Activated naive CD4-positive, alpha-beta T cell treated with anti-CD3 and anti-CD28 coated beads, Interleukin-2, amount 50 U/mL, for 72 hours (primary cell): Measurements from ENCODE around the gene USP17L24. TPM values are rescaled to one million over a fixed set of nuclear protein-coding genes. Genes with fewer than 3 reads are reported as not detected.
"Not testable (repeated sequence)": the region's sequence is repeated elsewhere in the genome, so short reads cannot be mapped to it uniquely, and the experiment has no call there.

Experiments used
- ATAC-seq, 2 donors: fragments of 150-1000 bp; cut with Tn5 transposase; 2 replicates each; pipeline ENCODE4 v1.10.0; 2021; ENCODE audit warnings: mild to moderate bottlenecking in 2 of 2, moderate library complexity in 2 of 2
- DNase-seq, 2 donors: peaks; one replicate each; pipeline ENCODE4 v3.0.0; 2021 to 2022; ENCODE audit warnings: low spot score in 2 of 2
- H3K27ac Mint-ChIP-seq, 2 donors: one replicate each; pipeline ENCODE4 v1.8.0; 2022; ENCODE audit warnings: mild to moderate bottlenecking in 2 of 2, mixed read lengths in 2 of 2
- H3K36me3 Mint-ChIP-seq, 2 donors: one replicate each; pipeline ENCODE4 v1.8.0; 2022; ENCODE audit warnings: mixed read lengths in 2 of 2
- H3K9me3 Mint-ChIP-seq, 2 donors: one replicate each; pipeline ENCODE4 v1.8.0; 2022; ENCODE audit warnings: mixed read lengths in 2 of 2
- total RNA-seq, 2 donors: library from RNA; stranded (reverse); gene quantifications; one replicate each; pipeline ENCODE4 v1.2.3, GENCODE V29; 2022

The USP17L24 gene, protein sequence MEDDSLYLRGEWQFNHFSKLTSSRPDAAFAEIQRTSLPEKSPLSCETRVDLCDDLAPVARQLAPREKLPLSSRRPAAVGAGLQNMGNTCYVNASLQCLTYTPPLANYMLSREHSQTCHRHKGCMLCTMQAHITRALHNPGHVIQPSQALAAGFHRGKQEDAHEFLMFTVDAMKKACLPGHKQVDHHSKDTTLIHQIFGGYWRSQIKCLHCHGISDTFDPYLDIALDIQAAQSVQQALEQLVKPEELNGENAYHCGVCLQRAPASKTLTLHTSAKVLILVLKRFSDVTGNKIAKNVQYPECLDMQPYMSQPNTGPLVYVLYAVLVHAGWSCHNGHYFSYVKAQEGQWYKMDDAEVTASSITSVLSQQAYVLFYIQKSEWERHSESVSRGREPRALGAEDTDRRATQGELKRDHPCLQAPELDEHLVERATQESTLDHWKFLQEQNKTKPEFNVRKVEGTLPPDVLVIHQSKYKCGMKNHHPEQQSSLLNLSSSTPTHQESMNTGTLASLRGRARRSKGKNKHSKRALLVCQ
- total RNA-seq, result not detected

GRCh38 chr4:9324865-9325264, at the start of gene USP17L24:
Gene USP17L24, plus strand, starts transcription at chr4:9325165. Its CDS starts 0 bp downstream, at chr4:9325165.
- not testable (repeated sequence) for H3K27ac Mint-ChIP-seq, ATAC-seq, H3K9me3 Mint-ChIP-seq, H3K36me3 Mint-ChIP-seq, DNase-seq

DNA sequence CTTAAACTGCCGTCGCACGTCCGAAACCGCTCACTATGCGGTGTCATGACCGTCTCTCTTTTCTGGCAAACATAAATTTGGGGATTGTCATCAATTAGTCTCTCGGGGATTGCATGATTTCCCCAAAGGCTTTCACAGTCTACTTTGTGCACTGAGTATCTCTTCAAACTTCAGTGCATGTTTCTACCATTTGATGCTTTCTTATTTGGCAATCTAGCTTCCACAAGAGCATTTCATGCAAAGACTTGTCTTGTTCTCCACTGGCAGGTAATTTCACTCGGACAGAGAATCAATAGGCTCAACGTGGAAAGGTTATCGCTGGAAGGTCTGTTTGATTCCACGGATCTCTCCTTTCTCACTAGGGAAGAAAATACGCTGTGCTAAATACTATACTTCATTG, 774 bp upstream of the USP17L24 start:
- not testable (repeated sequence) for H3K9me3 Mint-ChIP-seq, H3K36me3 Mint-ChIP-seq, ATAC-seq, DNase-seq, H3K27ac Mint-ChIP-seq

GRCh38 chr4:9329611-9330010, 4.6 kb downstream of the USP17L24 start, which contains the start of gene USP17L25:
Gene USP17L25, plus strand, starts transcription at chr4:9329911. Its CDS starts 0 bp downstream, at chr4:9329911.
- H3K27ac Mint-ChIP-seq, H3K9me3 Mint-ChIP-seq, ATAC-seq, DNase-seq, H3K36me3 Mint-ChIP-seq: not testable (repeated sequence)

- not testable (repeated sequence) for H3K9me3 Mint-ChIP-seq, H3K27ac Mint-ChIP-seq, ATAC-seq, H3K36me3 Mint-ChIP-seq, DNase-seq
Measured at GRCh38 chr4:9334358-9334757, 9.4 kb downstream of the USP17L24 start, which contains the start of gene USP17L26. Gene USP17L26, plus strand, starts transcription at chr4:9334658. Its CDS starts 0 bp downstream, at chr4:9334658.

DNA sequence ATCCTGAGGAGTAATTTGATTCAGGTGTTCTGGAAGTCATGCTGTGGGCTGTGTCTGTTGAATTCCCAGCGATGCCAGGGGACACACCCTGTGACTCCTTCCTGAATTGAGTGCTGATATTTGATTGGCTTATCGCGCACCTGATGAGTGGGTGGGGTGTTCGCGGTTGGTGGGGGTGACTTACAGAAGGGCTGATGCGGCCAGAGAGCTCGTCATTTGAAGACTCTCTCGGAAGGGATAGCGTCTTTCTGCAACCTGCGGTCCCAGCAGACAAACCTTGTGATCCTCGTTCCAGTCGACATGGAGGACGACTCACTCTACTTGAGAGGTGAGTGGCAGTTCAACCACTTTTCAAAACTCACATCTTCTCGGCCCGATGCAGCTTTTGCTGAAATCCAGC, 14.1 kb downstream of the USP17L24 start, which contains the start of gene USP17L5:
TSS of gene USP17L5 (plus strand) at position 301 of the 400 bp plus-strand sequence. CDS start at position 301, 0 bp downstream.
- H3K27ac Mint-ChIP-seq, ATAC-seq, DNase-seq, H3K36me3 Mint-ChIP-seq, H3K9me3 Mint-ChIP-seq: not testable (repeated sequence)

DNA sequence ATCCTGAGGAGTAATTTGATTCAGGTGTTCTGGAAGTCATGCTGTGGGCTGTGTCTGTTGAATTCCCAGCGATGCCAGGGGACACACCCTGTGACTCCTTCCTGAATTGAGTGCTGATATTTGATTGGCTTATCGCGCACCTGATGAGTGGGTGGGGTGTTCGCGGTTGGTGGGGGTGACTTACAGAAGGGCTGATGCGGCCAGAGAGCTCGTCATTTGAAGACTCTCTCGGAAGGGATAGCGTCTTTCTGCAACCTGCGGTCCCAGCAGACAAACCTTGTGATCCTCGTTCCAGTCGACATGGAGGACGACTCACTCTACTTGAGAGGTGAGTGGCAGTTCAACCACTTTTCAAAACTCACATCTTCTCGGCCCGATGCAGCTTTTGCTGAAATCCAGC, 18.9 kb downstream of the USP17L24 start, which contains the start of gene USP17L27:
TSS of gene USP17L27 (plus strand) at position 301 of the 400 bp plus-strand sequence. CDS start at position 301, 0 bp downstream.
- not testable (repeated sequence) for H3K36me3 Mint-ChIP-seq, ATAC-seq, H3K27ac Mint-ChIP-seq, DNase-seq, H3K9me3 Mint-ChIP-seq

DNA sequence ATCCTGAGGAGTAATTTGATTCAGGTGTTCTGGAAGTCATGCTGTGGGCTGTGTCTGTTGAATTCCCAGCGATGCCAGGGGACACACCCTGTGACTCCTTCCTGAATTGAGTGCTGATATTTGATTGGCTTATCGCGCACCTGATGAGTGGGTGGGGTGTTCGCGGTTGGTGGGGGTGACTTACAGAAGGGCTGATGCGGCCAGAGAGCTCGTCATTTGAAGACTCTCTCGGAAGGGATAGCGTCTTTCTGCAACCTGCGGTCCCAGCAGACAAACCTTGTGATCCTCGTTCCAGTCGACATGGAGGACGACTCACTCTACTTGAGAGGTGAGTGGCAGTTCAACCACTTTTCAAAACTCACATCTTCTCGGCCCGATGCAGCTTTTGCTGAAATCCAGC, 23.6 kb downstream of the USP17L24 start, which contains the start of gene USP17L28:
TSS of gene USP17L28 (plus strand) at position 301 of the 400 bp plus-strand sequence. CDS start at position 301, 0 bp downstream.
- not testable (repeated sequence) for ATAC-seq, H3K36me3 Mint-ChIP-seq, H3K9me3 Mint-ChIP-seq, DNase-seq, H3K27ac Mint-ChIP-seq

- H3K27ac Mint-ChIP-seq, ATAC-seq, DNase-seq, H3K9me3 Mint-ChIP-seq, H3K36me3 Mint-ChIP-seq: not testable (repeated sequence)
Measured at GRCh38 chr4:9350866-9351265, 25.9 kb downstream of the USP17L24 start.

GRCh38 chr4:9353338-9353737, 28.4 kb downstream of the USP17L24 start, which contains the start of gene USP17L29:
Gene USP17L29, plus strand, starts transcription at chr4:9353638. Its CDS starts 0 bp downstream, at chr4:9353638.
- not testable (repeated sequence) for DNase-seq, H3K36me3 Mint-ChIP-seq, H3K9me3 Mint-ChIP-seq, H3K27ac Mint-ChIP-seq, ATAC-seq

GRCh38 chr4:9362829-9363228, 37.9 kb downstream of the USP17L24 start, which contains the start of gene USP17L30:
Gene USP17L30, plus strand, starts transcription at chr4:9363129. Its CDS starts 0 bp downstream, at chr4:9363129.
- ATAC-seq, H3K36me3 Mint-ChIP-seq, H3K9me3 Mint-ChIP-seq: not testable (repeated sequence)

More at GRCh38 chr4:9362829-9363228, 37.9 kb downstream of the USP17L24 start, which contains the start of gene USP17L30:
- not testable (repeated sequence) for DNase-seq, H3K27ac Mint-ChIP-seq

Other genes starting within 250 kb of the USP17L24 start
- gene FAM90A26, start 154.8 kb upstream of the USP17L24 start, total RNA-seq, result not detected
- gene USP17L10, start 114.5 kb upstream of the USP17L24 start, total RNA-seq, result not detected
- gene USP17L11, start 109.8 kb upstream of the USP17L24 start, total RNA-seq, result not detected
- not detected for gene USP17L12, start 105.0 kb upstream of the USP17L24 start, total RNA-seq
- not detected for gene USP17L13, start 100.3 kb upstream of the USP17L24 start, total RNA-seq
- not detected for gene USP17L15, start 90.8 kb upstream of the USP17L24 start, total RNA-seq
- gene USP17L17, start 81.3 kb upstream of the USP17L24 start, total RNA-seq, result not detected
- not detected for gene USP17L18, start 76.5 kb upstream of the USP17L24 start, total RNA-seq
- gene USP17L19, start 71.8 kb upstream of the USP17L24 start, total RNA-seq, result not detected
- not detected for gene USP17L20, start 67.0 kb upstream of the USP17L24 start, total RNA-seq
- gene USP17L21, start 62.3 kb upstream of the USP17L24 start, total RNA-seq, result not detected
- not detected for gene USP17L22, start 57.5 kb upstream of the USP17L24 start, total RNA-seq
- not detected for gene USP17L25, start 4.7 kb downstream of the USP17L24 start, total RNA-seq
- gene USP17L26, start 9.5 kb downstream of the USP17L24 start, total RNA-seq, result not detected
- not detected for gene USP17L5, start 14.2 kb downstream of the USP17L24 start, total RNA-seq
- not detected for gene USP17L27, start 19.0 kb downstream of the USP17L24 start, total RNA-seq
- gene USP17L28, start 23.7 kb downstream of the USP17L24 start, total RNA-seq, result not detected
- not detected for gene USP17L29, start 28.5 kb downstream of the USP17L24 start, total RNA-seq
- not detected for gene USP17L30, start 38.0 kb downstream of the USP17L24 start, total RNA-seq
- not detected for gene DEFB131A, start 119.2 kb downstream of the USP17L24 start, total RNA-seq